Activated B cell treated with CpG ODN at 0.5 μM for 24 hours (primary cell): ENCODE results near the gene TOGARAM1. TPM values are rescaled to one million over a fixed set of nuclear protein-coding genes. Genes with fewer than 3 reads are reported as not detected.

Source experiments
- ATAC-seq: fragments of 200-7000 bp; cut with Tn5 transposase; one replicate; pipeline ENCODE4 v1.10.0; 2021; ENCODE audit warnings: low read depth, mild to moderate bottlenecking, moderate library complexity
- CTCF ChIA-PET: fragments of 350-600 bp; sonication (Branson Sonifier 250); formaldehyde crosslinking; loops from one replicate; lab custom pipeline; 2021; ENCODE audit warnings: antibody characterized with exemption; lab: Charles Lee
- POLR2A ChIA-PET: fragments of 350-600 bp; sonication (Branson Sonifier 250); formaldehyde crosslinking; loops from one replicate; lab custom pipeline; 2021; ENCODE audit warnings: antibody characterized with exemption; lab: Charles Lee
- DNase-seq: peaks from one replicate; pipeline ENCODE4 v3.0.0; 2022
- H3K27ac Mint-ChIP-seq: one replicate; pipeline ENCODE4 v1.8.0; 2020; ENCODE audit warnings: mixed read lengths
- H3K27me3 Mint-ChIP-seq: one replicate; pipeline ENCODE4 v1.8.0; 2021; ENCODE audit warnings: mixed read lengths
- H3K36me3 Mint-ChIP-seq: one replicate; pipeline ENCODE4 v1.8.0; 2021; ENCODE audit warnings: low read depth, mixed read lengths
- H3K4me1 Mint-ChIP-seq: one replicate; pipeline ENCODE4 v1.8.0; 2021; ENCODE audit warnings: mixed read lengths
- H3K4me3 Mint-ChIP-seq: one replicate; pipeline ENCODE4 v1.8.0; 2020; ENCODE audit warnings: mild to moderate bottlenecking, mixed read lengths
- H3K9me3 Mint-ChIP-seq: one replicate; pipeline ENCODE4 v1.8.0; 2020; ENCODE audit warnings: mixed read lengths
- intact Hi-C: fragments of 100-400 bp; cut with micrococcal nuclease; formaldehyde crosslinking; loops from one replicate; pipeline ENCODE4 v1.15.1; 2024
- total RNA-seq: library from RNA; stranded (reverse); gene quantifications from 2 replicates; pipeline ENCODE4 v1.2.3, GENCODE V29; 2022
- TF ChIP-seq, protein P1 (sequence below): fragments of 200-600 bp; IDR thresholded peaks from one replicate; pipeline ENCODE4 v1.8.0; 2022; ENCODE audit warnings: antibody characterized with exemption, mild to moderate bottlenecking

Gene TOGARAM1
- total RNA-seq, 1 donor from 2014 or later = 16.9 TPM

DNA sequence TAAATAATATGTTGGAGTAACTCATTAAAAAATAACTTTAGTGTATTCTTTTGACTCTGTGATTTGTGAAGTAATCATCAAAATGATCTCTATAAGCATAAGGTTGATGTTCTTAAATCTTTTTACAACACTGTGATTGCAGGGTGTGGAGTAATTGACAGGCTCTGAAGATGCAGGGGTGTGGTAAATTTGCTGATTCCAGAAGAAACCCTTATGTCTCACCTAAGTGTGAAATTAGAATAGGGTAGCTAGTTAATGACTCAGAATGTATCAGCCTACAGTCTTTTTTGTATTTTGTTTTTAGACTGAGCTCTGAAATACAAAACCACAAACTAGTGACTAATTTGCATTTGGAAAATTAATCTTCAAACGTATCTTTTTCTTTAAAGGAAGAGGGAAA, 127.8 kb downstream of the TOGARAM1 start:
- H3K36me3 Mint-ChIP-seq = peaks cover 27% of the 10 kb centered on the region
- H3K9me3 Mint-ChIP-seq = no peaks in the 10 kb centered on the region
- H3K4me1 Mint-ChIP-seq = peaks cover 60% of the 10 kb centered on the region
- no peak for DNase-seq
- ChIA-PET CTCF (no interaction called here), POLR2A (no interaction called here)
- ATAC-seq = peak; percentile 52
- intact Hi-C loops = no loop called here
- H3K27me3 Mint-ChIP-seq = no peaks in the 10 kb centered on the region
- H3K27ac Mint-ChIP-seq = no peak overlapping the region
- no peak overlapping the region for H3K4me3 Mint-ChIP-seq
- TF ChIP-seq, protein P1, sequence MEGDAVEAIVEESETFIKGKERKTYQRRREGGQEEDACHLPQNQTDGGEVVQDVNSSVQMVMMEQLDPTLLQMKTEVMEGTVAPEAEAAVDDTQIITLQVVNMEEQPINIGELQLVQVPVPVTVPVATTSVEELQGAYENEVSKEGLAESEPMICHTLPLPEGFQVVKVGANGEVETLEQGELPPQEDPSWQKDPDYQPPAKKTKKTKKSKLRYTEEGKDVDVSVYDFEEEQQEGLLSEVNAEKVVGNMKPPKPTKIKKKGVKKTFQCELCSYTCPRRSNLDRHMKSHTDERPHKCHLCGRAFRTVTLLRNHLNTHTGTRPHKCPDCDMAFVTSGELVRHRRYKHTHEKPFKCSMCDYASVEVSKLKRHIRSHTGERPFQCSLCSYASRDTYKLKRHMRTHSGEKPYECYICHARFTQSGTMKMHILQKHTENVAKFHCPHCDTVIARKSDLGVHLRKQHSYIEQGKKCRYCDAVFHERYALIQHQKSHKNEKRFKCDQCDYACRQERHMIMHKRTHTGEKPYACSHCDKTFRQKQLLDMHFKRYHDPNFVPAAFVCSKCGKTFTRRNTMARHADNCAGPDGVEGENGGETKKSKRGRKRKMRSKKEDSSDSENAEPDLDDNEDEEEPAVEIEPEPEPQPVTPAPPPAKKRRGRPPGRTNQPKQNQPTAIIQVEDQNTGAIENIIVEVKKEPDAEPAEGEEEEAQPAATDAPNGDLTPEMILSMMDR = no peak

DNA sequence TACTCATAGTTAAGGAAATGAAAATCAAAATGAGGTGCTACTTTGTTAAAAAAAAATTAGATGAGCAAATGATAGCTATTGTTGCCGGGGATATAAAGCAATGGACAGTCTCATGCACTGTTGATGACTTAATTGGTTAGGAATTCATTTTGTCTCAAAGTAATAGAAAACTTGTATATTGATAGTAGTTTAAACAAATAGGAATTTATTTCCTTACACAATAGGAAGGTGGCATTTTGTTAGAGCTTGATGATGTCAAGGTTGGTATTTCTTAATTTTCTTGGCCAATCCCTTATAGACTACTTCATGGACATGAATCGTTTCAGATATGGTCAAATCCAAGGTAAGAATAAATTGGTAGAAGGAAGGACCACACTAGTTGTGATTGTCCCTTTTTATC, 129.7 kb downstream of the TOGARAM1 start:
- Mint-ChIP-seq H3K36me3 (peaks cover 35% of the 10 kb centered on the region), H3K27me3 (no peaks in the 10 kb centered on the region), H3K9me3 (no peaks in the 10 kb centered on the region), H3K27ac (no peak overlapping the region), H3K4me1 (peaks cover 43% of the 10 kb centered on the region), H3K4me3 (no peak overlapping the region)
- TF ChIP-seq, protein P1 = no peak
- ATAC-seq (no peak), DNase-seq (no peak)
- POLR2A ChIA-PET = no interaction called here
- intact Hi-C loops = no loop called here
- CTCF ChIA-PET = no interaction called here

DNA sequence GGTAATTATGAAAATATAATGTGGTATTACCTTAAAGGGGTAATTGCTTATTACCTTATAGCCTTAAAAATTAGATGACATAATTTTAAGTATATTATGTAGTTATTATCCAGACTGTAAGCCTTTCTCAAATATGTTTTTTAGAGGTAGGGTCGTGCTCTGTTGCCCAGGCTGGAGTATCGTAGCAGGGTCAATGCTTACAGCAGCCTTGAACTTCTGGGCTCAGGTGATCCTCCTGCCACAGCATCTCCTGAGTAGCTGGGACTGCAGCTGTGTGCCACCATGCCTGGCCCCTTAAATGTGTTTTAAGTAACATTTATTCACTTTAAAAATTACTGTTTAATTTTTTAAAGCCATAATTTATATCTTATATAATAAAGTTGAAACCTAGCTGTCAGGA, 132.3 kb downstream of the TOGARAM1 start:
- Mint-ChIP-seq H3K27me3 (no peaks in the 10 kb centered on the region), H3K4me1 (peaks cover 21% of the 10 kb centered on the region), H3K27ac (no peak overlapping the region), H3K9me3 (no peaks in the 10 kb centered on the region), H3K4me3 (no peak overlapping the region), H3K36me3 (peaks cover 56% of the 10 kb centered on the region)
- DNase-seq (no peak), ATAC-seq (no peak)
- intact Hi-C loops = loop anchor here (2.0 kb wide), 1 partner anchor 21 kb away; no protein-coding TSS in a partner anchor
- POLR2A ChIA-PET = no interaction called here
- TF ChIP-seq, protein P1 = no peak
- CTCF ChIA-PET = no interaction called here

DNA sequence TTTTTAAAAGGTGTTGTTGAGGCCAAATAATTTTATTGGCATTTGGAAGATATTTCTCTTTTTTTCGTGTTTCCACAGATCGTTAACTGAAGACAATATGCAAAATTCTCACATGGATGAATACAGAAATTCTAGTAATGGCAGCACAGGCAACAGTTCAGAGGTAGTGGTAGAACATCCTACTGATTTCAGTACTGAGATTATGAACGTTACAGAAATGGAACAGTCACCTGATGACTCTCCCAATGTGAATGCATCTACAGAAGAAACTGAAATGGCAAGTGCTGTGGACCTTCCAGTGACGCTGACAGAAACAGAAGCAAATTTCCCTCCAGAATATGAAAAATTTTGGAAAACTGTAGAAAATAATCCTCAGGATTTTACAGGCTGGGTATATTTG, 133.2 kb downstream of the TOGARAM1 start:
- Mint-ChIP-seq H3K4me3 (no peak overlapping the region), H3K9me3 (no peaks in the 10 kb centered on the region), H3K36me3 (peaks cover 65% of the 10 kb centered on the region), H3K4me1 (peaks cover 13% of the 10 kb centered on the region), H3K27ac (no peak overlapping the region), H3K27me3 (no peaks in the 10 kb centered on the region)
- ChIA-PET POLR2A (no interaction called here), CTCF (no interaction called here)
- DNase-seq (no peak), ATAC-seq (no peak)
- TF ChIP-seq, protein P1 = no peak
- intact Hi-C loops = loop anchor here (2.0 kb wide), 1 partner anchor 20 kb away; no protein-coding TSS in a partner anchor

DNA sequence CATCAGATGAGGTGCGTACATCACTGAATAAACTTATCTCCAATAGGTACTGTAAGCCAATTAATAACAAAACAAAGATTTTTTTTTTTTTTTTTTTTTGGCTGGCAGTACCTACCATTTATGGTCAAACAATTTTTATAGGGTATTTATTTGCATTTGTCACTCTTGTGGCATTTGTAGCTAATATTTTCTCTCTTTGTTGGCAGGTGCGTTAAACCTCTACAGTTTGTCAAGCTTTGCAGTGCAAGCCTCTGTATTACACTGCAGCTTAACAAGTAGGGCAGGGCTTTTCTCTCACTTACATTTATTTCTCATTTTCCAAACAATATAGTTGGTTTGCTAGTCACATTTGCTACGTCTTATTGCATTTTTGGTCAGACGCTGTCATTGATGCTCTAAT, 134.2 kb downstream of the TOGARAM1 start:
- Mint-ChIP-seq H3K36me3 (peaks cover 74% of the 10 kb centered on the region), H3K27me3 (no peaks in the 10 kb centered on the region), H3K9me3 (no peaks in the 10 kb centered on the region), H3K4me3 (no peak overlapping the region), H3K27ac (no peak overlapping the region), H3K4me1 (peaks cover 4% of the 10 kb centered on the region)
- ATAC-seq (no peak), DNase-seq (no peak)
- ChIA-PET POLR2A (no interaction called here), CTCF (no interaction called here)
- intact Hi-C loops = no loop called here
- TF ChIP-seq, protein P1 = no peak
